HepG2 (cell line): ENCODE results near the gene CSF3R.

ENCODE experiments used
- FOXP1 ChIP-seq, 2 experiments: fragments of 450-650 bp in 1 of 2; IDR thresholded peaks; 2 replicates each; pipeline ENCODE4 v1.6.1; 2017 to 2018; ENCODE audit warnings: antibody characterized with exemption in 1 of 2
- SRSF1 ChIP-seq: fragments of 200-400 bp; formaldehyde crosslinking; optimal IDR thresholded peaks from 2 replicates; pipeline ENCODE3; 2017; ENCODE audit warnings: mild to moderate bottlenecking, low read depth, low read length, moderate library complexity
- ZBTB38 ChIP-seq: sonication (generic); formaldehyde crosslinking; IDR thresholded peaks from 2 replicates; pipeline ENCODE4 v1.5.1; 2020; ENCODE audit warnings: mild to moderate bottlenecking, missing genetic modification reagents
- ZNF761 ChIP-seq: sonication (generic); formaldehyde crosslinking; conservative IDR thresholded peaks from 2 replicates; pipeline ENCODE4 v1.4.0; 2020; ENCODE audit warnings: mild to moderate bottlenecking, missing genetic modification reagents
- TF ChIP-seq, protein P1 (sequence below): sonication (generic); formaldehyde crosslinking; IDR thresholded peaks from 2 replicates; pipeline ENCODE4 v1.5.0; 2020; ENCODE audit warnings: mild to moderate bottlenecking, missing genetic modification reagents, moderate library complexity
- TF ChIP-seq, protein P2 (sequence below): sonication (generic); formaldehyde crosslinking; IDR thresholded peaks from 2 replicates; pipeline ENCODE4 v1.5.0; 2020; ENCODE audit warnings: missing genetic modification reagents, mild to moderate bottlenecking, borderline replicate concordance

DNA sequence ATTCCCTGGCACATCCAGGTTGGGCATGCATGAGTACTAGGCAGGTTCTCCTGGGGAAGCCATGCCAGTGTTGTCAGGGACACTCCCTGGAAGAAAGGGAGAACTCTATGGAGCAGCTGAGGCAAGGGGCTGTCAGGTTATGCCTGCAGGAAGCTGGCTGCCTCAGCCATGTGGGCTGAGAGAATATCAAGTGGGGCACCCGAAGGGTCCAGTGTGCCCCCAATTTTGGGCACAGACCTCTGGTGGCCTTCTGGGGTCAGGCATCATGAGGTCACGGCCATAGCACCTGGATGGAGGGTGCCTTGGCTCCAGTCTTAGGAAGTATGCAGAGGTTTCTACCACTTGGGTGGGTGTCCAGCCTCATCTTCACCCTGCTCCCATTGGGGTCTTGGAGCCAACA is 2.6 kb downstream of the CSF3R start:
- TF ChIP-seq ZNF761 = no peak
- no peak for TF ChIP-seq ZBTB38 (CRISPR knock-in tag)
- no peak for TF ChIP-seq FOXP1 (IDR thresholded peaks at IDR 0.05)
- TF ChIP-seq FOXP1 (CRISPR knock-in tag; IDR thresholded peaks at IDR 0.05) = no peak
- TF ChIP-seq, protein P1, sequence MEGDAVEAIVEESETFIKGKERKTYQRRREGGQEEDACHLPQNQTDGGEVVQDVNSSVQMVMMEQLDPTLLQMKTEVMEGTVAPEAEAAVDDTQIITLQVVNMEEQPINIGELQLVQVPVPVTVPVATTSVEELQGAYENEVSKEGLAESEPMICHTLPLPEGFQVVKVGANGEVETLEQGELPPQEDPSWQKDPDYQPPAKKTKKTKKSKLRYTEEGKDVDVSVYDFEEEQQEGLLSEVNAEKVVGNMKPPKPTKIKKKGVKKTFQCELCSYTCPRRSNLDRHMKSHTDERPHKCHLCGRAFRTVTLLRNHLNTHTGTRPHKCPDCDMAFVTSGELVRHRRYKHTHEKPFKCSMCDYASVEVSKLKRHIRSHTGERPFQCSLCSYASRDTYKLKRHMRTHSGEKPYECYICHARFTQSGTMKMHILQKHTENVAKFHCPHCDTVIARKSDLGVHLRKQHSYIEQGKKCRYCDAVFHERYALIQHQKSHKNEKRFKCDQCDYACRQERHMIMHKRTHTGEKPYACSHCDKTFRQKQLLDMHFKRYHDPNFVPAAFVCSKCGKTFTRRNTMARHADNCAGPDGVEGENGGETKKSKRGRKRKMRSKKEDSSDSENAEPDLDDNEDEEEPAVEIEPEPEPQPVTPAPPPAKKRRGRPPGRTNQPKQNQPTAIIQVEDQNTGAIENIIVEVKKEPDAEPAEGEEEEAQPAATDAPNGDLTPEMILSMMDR (CRISPR knock-in tag) = no peak
- TF ChIP-seq SRSF1 = no peak
- TF ChIP-seq, protein P2, sequence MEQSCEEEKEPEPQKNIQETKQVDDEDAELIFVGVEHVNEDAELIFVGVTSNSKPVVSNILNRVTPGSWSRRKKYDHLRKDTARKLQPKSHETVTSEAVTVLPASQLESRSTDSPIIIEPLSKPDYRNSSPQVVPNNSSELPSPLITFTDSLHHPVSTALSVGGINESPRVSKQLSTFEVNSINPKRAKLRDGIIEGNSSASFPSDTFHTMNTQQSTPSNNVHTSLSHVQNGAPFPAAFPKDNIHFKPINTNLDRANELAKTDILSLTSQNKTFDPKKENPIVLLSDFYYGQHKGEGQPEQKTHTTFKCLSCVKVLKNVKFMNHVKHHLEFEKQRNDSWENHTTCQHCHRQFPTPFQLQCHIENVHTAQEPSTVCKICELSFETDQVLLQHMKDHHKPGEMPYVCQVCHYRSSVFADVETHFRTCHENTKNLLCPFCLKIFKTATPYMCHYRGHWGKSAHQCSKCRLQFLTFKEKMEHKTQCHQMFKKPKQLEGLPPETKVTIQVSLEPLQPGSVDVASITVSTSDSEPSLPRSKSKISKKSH = no peak
